Hepatocyte (in vitro differentiated cells): ENCODE results near the gene PEAK1.

Source experiments
- CTCF ChIP-seq: fragments of 200-600 bp; sonication (generic); IDR thresholded peaks from 2 replicates; pipeline ENCODE4 v1.5.1; 2016; ENCODE audit warnings: antibody characterized with exemption, mild to moderate bottlenecking; ENCODE audit not compliant: poor library complexity
- EZH2 ChIP-seq: fragments of 200-600 bp; sonication (generic); IDR thresholded peaks from 2 replicates; pipeline ENCODE4 v1.6.1; 2016; ENCODE audit warnings: antibody characterized with exemption, mild to moderate bottlenecking, borderline replicate concordance
- EZH2phosphoT487 ChIP-seq: fragments of 200-600 bp; sonication (generic); IDR thresholded peaks from one replicate; pipeline ENCODE4 v1.6.1; 2018; ENCODE audit warnings: antibody characterized with exemption, mild to moderate bottlenecking, low read depth, moderate library complexity; ENCODE audit not compliant: unreplicated experiment, severe bottlenecking

GRCh38 chr15:77180757-77181156 is 239.1 kb downstream of the PEAK1 start:
- TF ChIP-seq CTCF (no peak), EZH2 (no peak), EZH2phosphoT487 (no peak)
